HS-27A (cell line): Measurements from ENCODE around the gene OTP.
"Not testable (repeated sequence)": the region's sequence is repeated elsewhere in the genome, so short reads cannot be mapped to it uniquely, and the experiment has no call there.

ENCODE experiments used
- DNase-seq: peaks from one replicate; pipeline ENCODE4 v3.0.0-alpha.2; 2012; ENCODE audit warnings: low read depth, missing footprints

Gene OTP

DNA sequence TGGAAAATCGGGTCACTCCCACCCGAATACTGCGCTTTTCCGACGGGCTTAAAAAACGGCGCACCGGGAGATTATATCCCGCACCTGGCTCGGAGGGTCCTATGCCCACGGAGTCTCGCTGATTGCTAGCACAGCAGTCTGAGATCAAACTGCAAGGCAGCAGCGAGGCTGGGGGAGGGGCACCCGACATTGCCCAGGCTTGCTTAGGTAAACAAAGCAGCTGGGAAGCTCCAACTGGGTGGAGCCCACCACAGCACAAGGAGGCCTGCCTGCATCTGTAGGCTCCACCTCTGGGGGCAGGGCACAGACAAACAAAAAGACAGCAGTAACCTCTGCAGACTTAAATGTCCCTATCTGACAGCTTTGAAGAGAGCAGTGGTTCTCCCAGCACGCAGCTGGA is 29.6 kb downstream of the OTP start:
- not testable (repeated sequence) for DNase-seq

- DNase-seq, result no peak
These were observed 31.2 kb downstream of the OTP start for GRCh38 chr5:77607324-77607723.

DNA sequence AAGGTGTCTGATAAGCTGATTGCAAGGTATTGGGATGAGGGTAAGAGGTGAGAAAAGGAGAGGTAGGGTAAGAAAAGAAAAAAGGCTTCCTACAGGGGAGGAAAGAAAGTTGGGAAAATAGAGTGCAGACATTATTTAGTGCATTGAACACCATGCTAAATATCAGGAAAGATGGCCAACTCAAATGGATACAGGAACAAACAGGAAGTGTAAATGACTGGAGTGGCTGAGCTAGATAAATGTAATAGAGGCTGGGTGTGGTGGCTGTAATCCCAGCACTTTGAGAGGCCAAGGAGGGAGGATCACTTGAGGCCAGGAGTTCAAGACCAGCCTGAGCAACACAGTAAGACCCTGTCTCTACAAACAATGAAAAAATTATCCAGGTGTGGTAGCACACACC is 32.2 kb downstream of the OTP start:
- DNase-seq, result no peak

DNA sequence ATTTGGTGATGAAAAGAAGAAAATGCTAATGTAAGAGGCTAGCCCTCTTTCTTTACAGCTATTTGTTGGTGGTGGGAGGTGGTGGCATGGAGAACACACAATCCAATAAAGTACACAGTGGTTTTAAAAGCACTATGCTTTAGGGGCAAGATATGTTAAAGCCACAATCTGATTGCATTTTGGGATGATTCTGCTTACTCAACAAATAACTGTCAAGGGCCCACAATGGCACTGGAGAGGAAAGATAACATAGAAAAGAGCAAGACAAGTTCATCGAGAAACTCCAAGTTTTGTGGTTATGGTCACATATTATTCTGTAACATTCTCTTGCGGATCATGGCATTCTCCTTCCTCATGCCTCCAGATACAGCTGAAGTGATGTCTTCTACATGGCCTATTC is 38.8 kb downstream of the OTP start:
- DNase-seq, result no peak

GRCh38 chr5:77590347-77590746 is 48.2 kb downstream of the OTP start:
- no peak for DNase-seq

- no peak for DNase-seq
These were observed 50.3 kb downstream of the OTP start for GRCh38 chr5:77588175-77588574.

- no peak for DNase-seq
These were observed 52.4 kb downstream of the OTP start for GRCh38 chr5:77586101-77586500.

- DNase-seq, result not testable (repeated sequence)
These were observed 56.4 kb downstream of the OTP start for GRCh38 chr5:77582143-77582542.
